Keratinocyte (primary cell): ENCODE measurements around the gene KIF21A. TPM values are rescaled to one million over a fixed set of nuclear protein-coding genes. Genes with fewer than 3 reads are reported as not detected.

Source experiments
- DNase-seq: peaks from one replicate; pipeline ENCODE4 v3.0.0-alpha.2; 2011; ENCODE audit warnings: low read depth, missing footprints, low spot score
- FAIRE-seq: peaks from 2 replicates; lab custom pipeline; 2011; peaks lifted over from hg19 to GRCh38; lab: Jason Lieb, UNC
- H2AFZ ChIP-seq: 2 replicates; pipeline ENCODE4 v1.6.0; 2012; ENCODE audit warnings: low read length, control low read depth, inconsistent platforms; ENCODE audit not compliant: control insufficient read depth
- H3K27ac ChIP-seq: 2 replicates; pipeline ENCODE4 v1.5.1; 2011; ENCODE audit warnings: low read length; ENCODE audit not compliant: control insufficient read depth, insufficient read depth
- H3K27me3 ChIP-seq: 3 replicates; pipeline ENCODE4 v1.6.0; 2011; ENCODE audit warnings: low read length; ENCODE audit not compliant: control insufficient read depth, insufficient read depth; ENCODE audit errors: extremely low read depth
- H3K36me3 ChIP-seq, 2 experiments: 2 replicates in 1 of 2; 3 replicates in 1 of 2; pipeline ENCODE4 v1.5.1; 2011; ENCODE audit warnings: low read length in 2 of 2, mild to moderate bottlenecking in 1 of 2; ENCODE audit not compliant: control insufficient read depth in 2 of 2, insufficient read depth in 2 of 2; ENCODE audit errors: extremely low read depth in 1 of 2
- H3K4me1 ChIP-seq: 3 replicates; pipeline ENCODE4 v1.5.1; 2011; ENCODE audit warnings: low read length; ENCODE audit not compliant: control insufficient read depth, insufficient read depth; ENCODE audit errors: extremely low read depth
- H3K4me2 ChIP-seq: 3 replicates; pipeline ENCODE4 v1.6.0; 2011; ENCODE audit warnings: low read depth, low read length; ENCODE audit not compliant: control insufficient read depth, insufficient read depth; ENCODE audit errors: extremely low read depth
- H3K4me3 ChIP-seq, 3 experiments: fragments of 200-600 bp in 1 of 3; sonication (generic) in 1 of 3; 2 replicates in 2 of 3; 3 replicates in 1 of 3; pipeline ENCODE4 v1.5.1; 2011 to 2016; ENCODE audit warnings: low read length in 3 of 3, mild to moderate bottlenecking in 3 of 3, control low read depth in 2 of 3, inconsistent platforms in 1 of 3, low read depth in 1 of 3, mixed read lengths in 1 of 3, mixed run types in 1 of 3, moderate library complexity in 1 of 3; ENCODE audit not compliant: control insufficient read depth in 2 of 3, insufficient read depth in 2 of 3; ENCODE audit errors: extremely low read depth in 1 of 3
- H3K79me2 ChIP-seq: 2 replicates; pipeline ENCODE4 v1.6.0; 2012; ENCODE audit warnings: low read length; ENCODE audit not compliant: control insufficient read depth, insufficient read depth
- H3K9ac ChIP-seq: 3 replicates; pipeline ENCODE4 v1.6.0; 2011; ENCODE audit warnings: low read length; ENCODE audit not compliant: control insufficient read depth, insufficient read depth; ENCODE audit errors: extremely low read depth
- H3K9me1 ChIP-seq: 3 replicates; pipeline ENCODE4 v1.6.0; 2011; ENCODE audit warnings: low read length; ENCODE audit not compliant: control insufficient read depth, insufficient read depth; ENCODE audit errors: extremely low read depth
- H3K9me3 ChIP-seq: 2 replicates; pipeline ENCODE4 v1.5.1; 2012; ENCODE audit warnings: low read depth, low read length; ENCODE audit not compliant: control insufficient read depth
- H4K20me1 ChIP-seq: 3 replicates; pipeline ENCODE4 v1.6.0; 2011; ENCODE audit warnings: low read length; ENCODE audit not compliant: control insufficient read depth, insufficient read depth; ENCODE audit errors: extremely low read depth
- CTCF ChIP-seq, 3 experiments: IDR thresholded peaks in 1 of 3; conservative IDR thresholded peaks in 1 of 3; optimal IDR thresholded peaks in 1 of 3; 2 replicates in 2 of 3; 3 replicates in 1 of 3; pipeline versions ENCODE3 to v1.5.1; 2011; ENCODE audit warnings: low read length in 3 of 3, mild to moderate bottlenecking in 3 of 3, moderate library complexity in 2 of 3, control low read depth in 1 of 3, inconsistent platforms in 1 of 3; ENCODE audit not compliant: insufficient read depth in 2 of 3; ENCODE audit errors: extremely low read depth in 1 of 3
- EZH2 ChIP-seq: IDR thresholded peaks from one replicate; pipeline ENCODE4 v1.6.1; 2012; ENCODE audit warnings: inconsistent platforms, mild to moderate bottlenecking, low read length, moderate library complexity
- dilution Hi-C: fragments of 300-500 bp; cut with MboI; formaldehyde crosslinking; loops from one replicate; pipeline ENCODE4 v1.7.0; 2020; ENCODE audit warnings: low sequenced_read_pairs; ENCODE audit not compliant: extremely low pct_ligation_motif_present
- polyA plus RNA-seq, 5 experiments: library from polyadenylated mRNA; depleted of rRNA in 3 of 5; stranded (reverse) in 3 of 5; stranded (forward) in 1 of 5; unstranded in 1 of 5; fragments of >200 nt; gene quantifications; 1 replicate in 1 of 5; 2 replicates in 3 of 5; 3 replicates in 1 of 5; pipeline versions ENCODE4 v1.2.1 to v1.2.3, GENCODE V29; 2011 to 2012; ENCODE audit warnings: missing spikeins in 2 of 5, low read depth in 1 of 5, low replicate concordance in 1 of 5

Gene KIF21A
- polyA plus RNA-seq, 1 donor (not counting 4 experiments of a cell fraction or from before 2014, with no cell fraction given) = 27.5 TPM

GRCh38 chr12:39404000-39404399 lies 38.9 kb downstream of the KIF21A start:
- Histone ChIP-seq H3K9me1 (no peaks in the 10 kb centered on the region), H3K9me3 (no peaks in the 10 kb centered on the region), H3K27ac (no peak overlapping the region), H3K4me1 (peaks cover 11% of the 10 kb centered on the region), H3K4me2 (no peak overlapping the region), H2AFZ (no peak overlapping the region), H3K27me3 (no peaks in the 10 kb centered on the region), H4K20me1 (no peaks in the 10 kb centered on the region), H3K9ac (no peak overlapping the region), H3K36me3 (no peaks in the 10 kb centered on the region), H3K4me3 (no peak overlapping the region), H3K79me2 (peaks cover 5% of the 10 kb centered on the region)
- dilution Hi-C loops = no loop called here
- TF ChIP-seq EZH2 (no peak), CTCF (optimal IDR thresholded peaks at IDR 0.05 in 1 of 3, IDR thresholded peaks at IDR 0.05 in 1 of 3, conservative IDR thresholded peaks at IDR 0.05 in 1 of 3; ENCODE audit: extremely low read depth in 1 of 3, insufficient read depth in 2 of 3, low read length in 3 of 3) (no peak)
- no peak for DNase-seq
- no peak for FAIRE-seq

- Histone ChIP-seq H3K27ac (no peak overlapping the region), H2AFZ (no peak overlapping the region), H3K36me3 (no peaks in the 10 kb centered on the region), H3K27me3 (no peaks in the 10 kb centered on the region), H3K9ac (no peak overlapping the region), H4K20me1 (no peaks in the 10 kb centered on the region), H3K4me3 (no peak overlapping the region), H3K9me3 (no peaks in the 10 kb centered on the region), H3K4me2 (no peak overlapping the region), H3K4me1 (peaks cover 11% of the 10 kb centered on the region), H3K9me1 (no peaks in the 10 kb centered on the region), H3K79me2 (peaks cover 5% of the 10 kb centered on the region)
- dilution Hi-C loops = no loop called here
- FAIRE-seq (no peak), DNase-seq (no peak)
- TF ChIP-seq CTCF (optimal IDR thresholded peaks at IDR 0.05 in 1 of 3, IDR thresholded peaks at IDR 0.05 in 1 of 3, conservative IDR thresholded peaks at IDR 0.05 in 1 of 3; ENCODE audit: extremely low read depth in 1 of 3, insufficient read depth in 2 of 3, low read length in 3 of 3) = no peak
- TF ChIP-seq EZH2 = no peak
Observed at GRCh38 chr12:39403376-39403775, 39.5 kb downstream of the KIF21A start.
